HepG2 (cell line): ENCODE data around the gene DPY19L1. TPM values are rescaled to one million over a fixed set of nuclear protein-coding genes. Genes with fewer than 3 reads are reported as not detected.
"Not testable (repeated sequence)": the region's sequence is repeated elsewhere in the genome, so short reads cannot be mapped to it uniquely, and the experiment has no call there.

Source experiments
- ATAC-seq: fragments of 200-7000 bp; cut with Tn5 transposase; 3 replicates; pipeline ENCODE4 v1.9.1; 2020; ENCODE audit warnings: mild to moderate bottlenecking, moderate library complexity
- BruUV-seq: library from RNA; stranded (reverse); fragments of 400-500 nt; replicated peaks from 2 replicates; lab custom pipeline; 2021; lab: Mats Ljungman, UMichigan
- CTCF ChIA-PET: fragments of 300-600 bp; formaldehyde crosslinking; extraction: SDS; loops from one replicate; lab custom pipeline; 2021; ENCODE audit warnings: low total read pairs, inconsistent platforms, low intra/inter-chr PET ratio; lab: Yijun Ruan, JAX
- POLR2A ChIA-PET: fragments of 350-600 bp; sonication (Branson Sonifier 250); formaldehyde crosslinking; loops from one replicate; lab custom pipeline; 2020; ENCODE audit warnings: antibody characterized with exemption, inconsistent platforms; lab: Yijun Ruan, JAX
- DNase-seq: peaks from one replicate; pipeline ENCODE4 v3.0.0-alpha.2; 2015; ENCODE audit warnings: low spot score
- FAIRE-seq: peaks from 3 replicates; lab custom pipeline; 2011; peaks lifted over from hg19 to GRCh38; lab: Jason Lieb, UNC
- H2AFZ ChIP-seq: one replicate; pipeline ENCODE4 v1.6.1; 2011; ENCODE audit warnings: low read length, inconsistent platforms
- H3K27ac ChIP-seq: fragments of 300-600 bp; 3 replicates; pipeline ENCODE4 v1.8.0; 2011; ENCODE audit warnings: mixed run types, mild to moderate bottlenecking, mixed read lengths, low read length, inconsistent platforms; ENCODE audit not compliant: insufficient read depth; ENCODE audit errors: extremely low read length
- H3K27me3 ChIP-seq, 2 experiments: fragments of 200-600 bp in 1 of 2; 2 replicates in 1 of 2; 3 replicates in 1 of 2; pipeline versions ENCODE4 v1.6.0 to v1.8.0; 2011; ENCODE audit warnings: low read length in 2 of 2, mild to moderate bottlenecking in 2 of 2, moderate library complexity in 2 of 2, inconsistent platforms in 1 of 2; ENCODE audit not compliant: insufficient read depth in 2 of 2, control insufficient read depth in 1 of 2
- H3K36me3 ChIP-seq, 2 experiments: fragments of 200-600 bp in 1 of 2; replicated peaks in 1 of 2; 2 replicates in 1 of 2; 3 replicates in 1 of 2; pipeline versions ENCODE4 v1.5.1 to v1.8.0; 2011; ENCODE audit warnings: low read length in 2 of 2, inconsistent platforms in 1 of 2; ENCODE audit not compliant: insufficient read depth in 2 of 2, control insufficient read depth in 1 of 2
- H3K4me1 ChIP-seq: 2 replicates; pipeline ENCODE4 v1.5.1; 2012; ENCODE audit warnings: low read length, inconsistent platforms; ENCODE audit not compliant: insufficient read depth
- H3K4me2 ChIP-seq: 2 replicates; pipeline ENCODE4 v1.6.0; 2011; ENCODE audit warnings: low read depth, low read length, inconsistent platforms
- H3K4me3 ChIP-seq, 3 experiments: fragments of 200-600 bp in 1 of 3; sonication (generic), shearing (Covaris generic) in 1 of 3; replicated peaks in 1 of 3; 2 replicates each; pipeline ENCODE4 v1.5.1; 2011 to 2016; ENCODE audit warnings: low read length in 3 of 3, inconsistent platforms in 2 of 3, low read depth in 2 of 3, mild to moderate bottlenecking in 2 of 3, control low read depth in 1 of 3, mixed read lengths in 1 of 3; ENCODE audit not compliant: insufficient read depth in 1 of 3
- H3K79me2 ChIP-seq: one replicate; pipeline ENCODE4 v1.6.1; 2011; ENCODE audit warnings: low read length, inconsistent platforms; ENCODE audit not compliant: insufficient read depth
- H3K9ac ChIP-seq: 2 replicates; pipeline ENCODE4 v1.6.0; 2011; ENCODE audit warnings: mild to moderate bottlenecking, low read depth, low read length, inconsistent platforms; ENCODE audit not compliant: insufficient read depth
- H3K9me3 ChIP-seq: 2 replicates; pipeline ENCODE4 v1.5.1; 2012; ENCODE audit warnings: mild to moderate bottlenecking, low read length
- H4K20me1 ChIP-seq: 2 replicates; pipeline ENCODE4 v1.6.0; 2011; ENCODE audit warnings: inconsistent platforms, mild to moderate bottlenecking, low read length, moderate library complexity; ENCODE audit not compliant: insufficient read depth
- ELF4 ChIP-seq: sonication (generic); formaldehyde crosslinking; IDR thresholded peaks from 2 replicates; pipeline ENCODE4 v1.5.0; 2020; ENCODE audit warnings: missing genetic modification reagents, mild to moderate bottlenecking, moderate library complexity, borderline replicate concordance
- HES4 ChIP-seq: sonication (generic); formaldehyde crosslinking; IDR thresholded peaks from 2 replicates; pipeline ENCODE4 v1.9.0; 2021; ENCODE audit warnings: mild to moderate bottlenecking, missing genetic modification reagents, borderline replicate concordance
- KAT8 ChIP-seq: IDR thresholded peaks from 2 replicates; pipeline ENCODE4 v1.6.1; 2016; ENCODE audit warnings: missing genetic modification reagents, missing compliant biosample characterization
- KMT2A ChIP-seq: sonication (generic); formaldehyde crosslinking; IDR thresholded peaks from 2 replicates; pipeline ENCODE4 v1.4.0; 2020; ENCODE audit warnings: missing genetic modification reagents
- RXRB ChIP-seq: IDR thresholded peaks from 2 replicates; pipeline ENCODE4 v1.6.1; 2016; ENCODE audit warnings: borderline replicate concordance, missing genetic modification reagents, missing compliant biosample characterization
- ZNF160 ChIP-seq: sonication (generic); formaldehyde crosslinking; IDR thresholded peaks from 2 replicates; pipeline ENCODE4 v1.8.0; 2022; ENCODE audit warnings: mild to moderate bottlenecking, inconsistent platforms, missing genetic modification reagents
- ZNF431 ChIP-seq: sonication (generic); formaldehyde crosslinking; IDR thresholded peaks from 2 replicates; pipeline ENCODE4 v1.9.0; 2022; ENCODE audit warnings: missing genetic modification reagents, low read depth, mild to moderate bottlenecking, borderline replicate concordance
- ZNF546 ChIP-seq: sonication (generic); formaldehyde crosslinking; conservative IDR thresholded peaks from 2 replicates; pipeline ENCODE4 v1.8.1; 2023; ENCODE audit warnings: mild to moderate bottlenecking, missing genetic modification reagents
- ZNF556 ChIP-seq: sonication (generic); formaldehyde crosslinking; IDR thresholded peaks from 2 replicates; pipeline ENCODE4 v1.4.0; 2020; ENCODE audit warnings: mild to moderate bottlenecking, missing genetic modification reagents, borderline replicate concordance
- WGBS: methylation state at CpG from one replicate; pipeline ENCODE4 v1.1.6; 2017; ENCODE audit warnings: low lambda C conversion rate; 5-methylcytosine and 5-hydroxymethylcytosine counted together
- in situ Hi-C: cut with HindIII; loops from 2 replicates; pipeline ENCODE4 v1.10.0; 2017; ENCODE audit warnings: low pct_unique_long_range_greater_than_20kb; ENCODE audit not compliant: extremely low pct_ligation_motif_present
- intact Hi-C: fragments of 100-400 bp; cut with micrococcal nuclease; formaldehyde crosslinking; loops from one replicate; pipeline ENCODE4 v1.10.0; 2022; ENCODE audit not compliant: unreplicated experiment
- polyA plus RNA-seq, 8 experiments: library from polyadenylated mRNA; depleted of rRNA in 3 of 8; stranded (reverse) in 7 of 8; unstranded in 1 of 8; fragments of >200 nt; fragmentation: Illumina TruSeq in 4 of 8; extraction: Trizol in 4 of 8; gene quantifications; 2 replicates each; pipeline versions ENCODE4 v1.2.1 to v1.2.3, GENCODE V29; 2011 to 2016; ENCODE audit warnings: low read depth in 4 of 8, missing spikeins in 1 of 8, mixed read lengths in 1 of 8; ENCODE audit not compliant: insufficient read depth in 1 of 8
- total RNA-seq, 5 experiments: library from RNA; depleted of rRNA; stranded (reverse); fragments of >200 nt; fragmentation: Illumina TruSeq; extraction: Trizol; gene quantifications; 2 replicates each; pipeline ENCODE4 v1.2.3, GENCODE V29; 2016; ENCODE audit warnings: low read depth in 1 of 5
- TF ChIP-seq, protein P1 (sequence below): sonication (generic); formaldehyde crosslinking; IDR thresholded peaks from 2 replicates; pipeline ENCODE4 v1.8.1; 2023; ENCODE audit warnings: mild to moderate bottlenecking, moderate library complexity, missing genetic modification reagents
- TF ChIP-seq, protein P2 (sequence below): sonication (generic); formaldehyde crosslinking; IDR thresholded peaks from 2 replicates; pipeline ENCODE4 v1.4.0; 2020; ENCODE audit warnings: low read depth, mild to moderate bottlenecking, missing genetic modification reagents

The DPY19L1 gene
- total and polyA plus RNA-seq, 2 of the 13 experiments (the other 11 are each of a cell fraction or from before 2014, with no cell fraction given): 18.9 to 32.6 TPM

DNA sequence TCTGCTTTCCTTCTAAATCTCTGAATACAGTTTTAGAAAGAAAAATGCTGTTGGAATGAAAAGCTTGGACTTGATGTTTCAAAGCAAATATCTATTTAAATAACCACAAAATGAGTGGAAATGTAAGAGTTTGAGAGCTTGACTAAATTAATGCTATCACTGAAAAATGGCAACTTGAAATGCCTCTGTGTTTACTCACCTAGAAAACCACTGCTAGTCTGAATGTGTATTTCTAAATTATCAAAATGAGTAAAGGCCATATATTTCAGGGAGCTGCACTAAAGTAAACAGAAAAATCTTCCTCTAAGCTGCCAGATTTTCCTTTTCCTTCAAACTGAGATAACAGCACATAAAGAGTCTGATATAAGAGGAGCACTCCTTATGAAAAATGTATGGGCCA, 87.9 kb downstream of the DPY19L1 start:
- ChIA-PET POLR2A (no interaction called here), CTCF (no interaction called here)
- H3K36me3 ChIP-seq: no peaks in the 10 kb centered on the region; a peak in 1 of 5 replicates
- H3K4me2 ChIP-seq: no peak overlapping the region
- no peak for ATAC-seq
- no peaks in the 10 kb centered on the region for H3K9me3 ChIP-seq
- intact Hi-C loops: no loop called here
- H2AFZ ChIP-seq: no peak overlapping the region
- DNase-seq: no peak
- no peak for FAIRE-seq
- TF ChIP-seq ZNF556: no peak
- BruUV-seq: no TSS peak
- H3K27me3 ChIP-seq: no peaks in the 10 kb centered on the region
- in situ Hi-C loops: no loop called here
- H3K4me1 ChIP-seq: no peaks in the 10 kb centered on the region
- H3K4me3 ChIP-seq: no peak overlapping the region
- H4K20me1 ChIP-seq: no peaks in the 10 kb centered on the region
- no peak overlapping the region for H3K9ac ChIP-seq
- no peak overlapping the region for H3K27ac ChIP-seq
- no peaks in the 10 kb centered on the region for H3K79me2 ChIP-seq

DNA sequence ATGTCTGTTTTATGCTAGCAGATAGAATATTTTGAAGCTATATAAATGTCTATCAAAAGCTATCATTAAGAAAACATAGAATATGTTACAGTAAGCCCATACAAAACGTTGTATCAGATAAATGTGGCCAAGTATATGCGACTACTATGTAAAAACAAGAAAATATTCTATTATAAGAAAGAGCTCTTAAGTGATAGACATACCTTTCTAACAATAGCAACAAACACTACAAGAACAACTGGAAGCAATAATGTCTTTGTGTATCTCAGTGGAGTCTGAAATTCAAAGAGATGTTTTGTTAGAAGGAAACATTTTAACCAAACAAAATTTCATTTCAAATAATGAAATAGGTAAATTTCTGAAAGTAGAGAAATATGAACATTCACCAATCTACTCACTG, 89.9 kb downstream of the DPY19L1 start:
- ATAC-seq, H3K79me2 ChIP-seq, H3K36me3 ChIP-seq, intact Hi-C loops, H4K20me1 ChIP-seq, BruUV-seq, H3K4me3 ChIP-seq, CTCF ChIA-PET, POLR2A ChIA-PET, H3K27me3 ChIP-seq, H3K27ac ChIP-seq, H2AFZ ChIP-seq, DNase-seq, H3K9ac ChIP-seq, H3K4me2 ChIP-seq, in situ Hi-C loops, FAIRE-seq, H3K4me1 ChIP-seq, H3K9me3 ChIP-seq: not testable (repeated sequence)
- WGBS: 73% methylated on average over 2 of the region's 2 CpGs

DNA sequence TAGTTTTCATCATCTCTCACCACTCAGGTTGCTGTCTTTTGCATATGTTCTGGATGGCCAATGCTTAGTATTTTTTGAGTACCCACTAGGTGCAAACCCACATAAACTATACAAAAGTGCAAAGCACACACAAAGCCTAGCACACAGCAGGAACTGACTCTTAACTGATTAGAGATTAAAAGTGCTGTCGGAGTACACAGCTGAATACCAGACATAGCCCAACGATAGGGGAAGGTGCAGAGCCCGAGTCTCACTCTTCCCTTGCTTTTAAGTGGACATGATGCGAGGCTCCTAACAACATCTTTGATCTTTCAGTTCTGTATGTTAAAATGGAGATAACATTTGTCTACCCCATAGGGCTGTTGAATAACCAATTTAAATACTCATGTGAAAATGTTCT, 90.8 kb downstream of the DPY19L1 start:
- Histone ChIP-seq H3K9me3 (no peaks in the 10 kb centered on the region), H3K4me2 (no peak overlapping the region), H3K4me1 (no peaks in the 10 kb centered on the region), H3K79me2 (no peaks in the 10 kb centered on the region), H3K27me3 (no peaks in the 10 kb centered on the region), H3K36me3 (no peaks in the 10 kb centered on the region; a peak in 1 of 5 replicates), H3K27ac (no peak overlapping the region), H3K4me3 (no peak overlapping the region), H4K20me1 (no peaks in the 10 kb centered on the region), H3K9ac (no peak overlapping the region), H2AFZ (no peak overlapping the region)
- in situ Hi-C loops (no loop called here), intact Hi-C loops (no loop called here)
- ChIA-PET POLR2A (no interaction called here), CTCF (no interaction called here)
- FAIRE-seq: no peak
- DNase-seq: no peak
- no TSS peak for BruUV-seq
- no peak for ATAC-seq
- 96% methylated on average over 4 of the region's 4 CpGs for WGBS
- TF ChIP-seq, protein P1, sequence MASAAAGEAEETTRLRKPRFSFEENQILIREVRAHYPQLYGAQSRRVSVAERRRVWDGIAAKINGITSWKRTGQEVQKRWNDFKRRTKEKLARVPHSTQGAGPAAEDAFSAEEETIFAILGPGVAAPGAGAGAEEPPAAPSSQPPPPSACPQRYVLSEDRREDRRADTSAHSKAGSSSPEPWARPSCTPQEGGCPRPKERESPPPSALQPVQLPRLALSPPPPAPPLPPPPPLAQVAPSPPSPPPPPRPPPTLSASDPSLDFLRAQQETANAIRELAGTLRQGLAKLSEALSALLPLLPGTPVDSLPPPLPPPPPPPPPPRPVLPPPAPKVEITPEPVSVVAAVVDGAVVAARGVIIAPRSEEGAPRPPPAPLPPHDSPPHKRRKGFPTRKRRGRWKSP (CRISPR knock-in tag): no peak
- TF ChIP-seq RXRB (CRISPR knock-in tag) (no peak), KMT2A (CRISPR knock-in tag) (no peak), ZNF431 (CRISPR knock-in tag) (no peak), ZNF160 (CRISPR knock-in tag) (no peak), ELF4 (no peak), HES4 (CRISPR knock-in tag) (no peak), ZNF546 (CRISPR knock-in tag) (no peak), KAT8 (CRISPR knock-in tag) (no peak)
- TF ChIP-seq, protein P2, sequence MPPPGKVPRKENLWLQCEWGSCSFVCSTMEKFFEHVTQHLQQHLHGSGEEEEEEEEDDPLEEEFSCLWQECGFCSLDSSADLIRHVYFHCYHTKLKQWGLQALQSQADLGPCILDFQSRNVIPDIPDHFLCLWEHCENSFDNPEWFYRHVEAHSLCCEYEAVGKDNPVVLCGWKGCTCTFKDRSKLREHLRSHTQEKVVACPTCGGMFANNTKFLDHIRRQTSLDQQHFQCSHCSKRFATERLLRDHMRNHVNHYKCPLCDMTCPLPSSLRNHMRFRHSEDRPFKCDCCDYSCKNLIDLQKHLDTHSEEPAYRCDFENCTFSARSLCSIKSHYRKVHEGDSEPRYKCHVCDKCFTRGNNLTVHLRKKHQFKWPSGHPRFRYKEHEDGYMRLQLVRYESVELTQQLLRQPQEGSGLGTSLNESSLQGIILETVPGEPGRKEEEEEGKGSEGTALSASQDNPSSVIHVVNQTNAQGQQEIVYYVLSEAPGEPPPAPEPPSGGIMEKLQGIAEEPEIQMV (CRISPR knock-in tag): no peak
